Tibial nerve (tissue), 4 donors: ENCODE data around the gene GALNT11. TPM values are rescaled to one million over a fixed set of nuclear protein-coding genes. Genes with fewer than 3 reads are reported as not detected.

Source experiments
- DNase-seq, 2 donors: peaks; one replicate each; pipeline ENCODE4 v3.0.0-alpha.2; 2019; ENCODE audit warnings: low spot score in 2 of 2
- H3K27ac ChIP-seq, 4 donors: fragments of 200-600 bp; sonication (generic) in 3 of 4; one replicate each; pipeline ENCODE4 v1.5.1; 2017 to 2019; ENCODE audit warnings: mild to moderate bottlenecking in 1 of 4
- H3K27me3 ChIP-seq, 2 donors: fragments of 200-600 bp; sonication (generic) in 1 of 2; one replicate each; pipeline versions ENCODE4 v1.5.1 to v1.6.0; 2017 to 2019
- H3K36me3 ChIP-seq, 3 donors: fragments of 200-600 bp; sonication (generic); one replicate each; pipeline ENCODE4 v1.5.1; 2018 to 2019
- H3K4me1 ChIP-seq, 4 donors: fragments of 200-600 bp; sonication (generic) in 3 of 4; one replicate each; pipeline ENCODE4 v1.5.1; 2017 to 2019
- H3K4me3 ChIP-seq, 4 donors: fragments of 200-600 bp; sonication (generic) in 3 of 4; one replicate each; pipeline ENCODE4 v1.5.1; 2017 to 2019; ENCODE audit warnings: mild to moderate bottlenecking in 1 of 4, moderate library complexity in 1 of 4
- H3K9me3 ChIP-seq, 4 donors: fragments of 200-600 bp; sonication (generic) in 3 of 4; one replicate each; pipeline ENCODE4 v1.5.1; 2017 to 2019
- CTCF ChIP-seq, 5 experiments: fragments of 200-600 bp in 3 of 5; fragments of 450-650 bp in 2 of 5; sonication (generic) in 3 of 5; IDR thresholded peaks; one replicate each; pipeline ENCODE4 v1.5.1; 2016 to 2019; ENCODE audit warnings: antibody characterized with exemption in 5 of 5, mild to moderate bottlenecking in 3 of 5, moderate library complexity in 2 of 5
- EP300 ChIP-seq, 2 donors: sonication (generic); formaldehyde crosslinking; IDR thresholded peaks; one replicate each; pipeline ENCODE4 v1.6.1; 2017; ENCODE audit warnings: antibody characterized with exemption in 2 of 2, mild to moderate bottlenecking in 1 of 2
- POLR2A ChIP-seq, 2 donors: fragments of 450-650 bp; IDR thresholded peaks; one replicate each; pipeline ENCODE4 v1.6.1; 2017; ENCODE audit warnings: antibody characterized with exemption in 2 of 2, mild to moderate bottlenecking in 2 of 2, moderate library complexity in 2 of 2
- WGBS, 2 donors: methylation state at CpG; one replicate each; pipeline ENCODE4 v1.1.5; 2018; 5-methylcytosine and 5-hydroxymethylcytosine counted together
- total RNA-seq, 4 donors: library from RNA; depleted of rRNA; stranded (reverse); fragments of >200 nt; gene quantifications; one replicate each; pipeline ENCODE4 v1.1.0, GENCODE V29; 2016

GALNT11 gene
- total RNA-seq, 4 donors from 2014 or later: 27.9 to 45.7 (median 36.6) TPM

GRCh38 chr7:152132812-152133211, 107.3 kb downstream of the GALNT11 start:
- H3K9me3 ChIP-seq: no peaks in the 10 kb centered on the region
- no peak overlapping the region for H3K27ac ChIP-seq
- no peak for DNase-seq
- TF ChIP-seq CTCF (IDR thresholded peaks at IDR 0.05) (no peak), POLR2A (IDR thresholded peaks at IDR 0.05) (no peak), EP300 (IDR thresholded peaks at IDR 0.05) (no peak)
- peaks cover 0 to 55% (median 0%) of the 10 kb centered on the region in 3 donors for H3K36me3 ChIP-seq
- H3K4me3 ChIP-seq: no peak overlapping the region
- no peaks in the 10 kb centered on the region for H3K27me3 ChIP-seq
- H3K4me1 ChIP-seq: peaks cover 0 to 24% (median 3%) of the 10 kb centered on the region in 4 donors
- 85 to 86% methylated on average over 5 of the region's 5 CpGs for WGBS, 2 donors

- H3K27me3 ChIP-seq: no peaks in the 10 kb centered on the region
- H3K9me3 ChIP-seq: no peaks in the 10 kb centered on the region
- 93 to 94% methylated on average over 13 of the region's 13 CpGs for WGBS, 2 donors
- TF ChIP-seq EP300 (IDR thresholded peaks at IDR 0.05): no peak
- TF ChIP-seq POLR2A (IDR thresholded peaks at IDR 0.05): no peak
- TF ChIP-seq CTCF (IDR thresholded peaks at IDR 0.05): no peak
- no peak for DNase-seq
- peaks cover 0 to 26% (median 3%) of the 10 kb centered on the region in 4 donors for H3K4me1 ChIP-seq
- H3K4me3 ChIP-seq: no peak overlapping the region
- peaks cover 0 to 55% (median 3%) of the 10 kb centered on the region in 3 donors for H3K36me3 ChIP-seq
- H3K27ac ChIP-seq: no peak overlapping the region
Measured at GRCh38 chr7:152133804-152134203, 108.3 kb downstream of the GALNT11 start.

- peak overlapping the region in 3 of 4 donors; percentile 48 to 77 (median 72) for H3K27ac ChIP-seq
- WGBS, 2 donors: 41 to 42% methylated on average over 9 of the region's 9 CpGs
Measured at GRCh38 chr7:152136686-152137085, 111.2 kb downstream of the GALNT11 start.

GRCh38 chr7:152137476-152138025, 112.1 kb downstream of the GALNT11 start:
- DNase-seq: no peak
- peak overlapping the region in 2 of 4 donors; percentile 72 to 77 for H3K27ac ChIP-seq
- H3K9me3 ChIP-seq: no peaks in the 10 kb centered on the region
- 55% methylated on average over 7 of the region's 7 CpGs for WGBS, 2 donors
- TF ChIP-seq POLR2A (IDR thresholded peaks at IDR 0.05) (no peak), CTCF (IDR thresholded peaks at IDR 0.05) (no peak), EP300 (IDR thresholded peaks at IDR 0.05) (no peak)
- peaks cover 0 to 26% (median 3%) of the 10 kb centered on the region in 4 donors for H3K4me1 ChIP-seq
- no peaks in the 10 kb centered on the region for H3K27me3 ChIP-seq
- H3K36me3 ChIP-seq: peaks cover 0 to 64% (median 9%) of the 10 kb centered on the region in 3 donors
- no peak overlapping the region for H3K4me3 ChIP-seq

More at GRCh38 chr7:152136686-152137085, 111.2 kb downstream of the GALNT11 start:
- H3K9me3 ChIP-seq: no peaks in the 10 kb centered on the region
- peaks cover 0 to 64% (median 9%) of the 10 kb centered on the region in 3 donors for H3K36me3 ChIP-seq
- peak overlapping the region in 1 of 4 donors; percentile 6 for H3K4me3 ChIP-seq
- no peaks in the 10 kb centered on the region for H3K27me3 ChIP-seq
- no peak for DNase-seq
- TF ChIP-seq EP300 (IDR thresholded peaks at IDR 0.05) (peak in 1 of 2 donors; percentile 7), CTCF (IDR thresholded peaks at IDR 0.05) (no peak)
- peaks cover 0 to 26% (median 3%) of the 10 kb centered on the region in 4 donors for H3K4me1 ChIP-seq

GRCh38 chr7:152140067-152140466, 114.6 kb downstream of the GALNT11 start:
- Histone ChIP-seq H3K27me3 (no peaks in the 10 kb centered on the region), H3K9me3 (no peaks in the 10 kb centered on the region), H3K4me1 (peaks cover 0 to 27% (median 3%) of the 10 kb centered on the region in 4 donors), H3K27ac (no peak overlapping the region), H3K4me3 (no peak overlapping the region), H3K36me3 (peaks cover 0 to 73% (median 20%) of the 10 kb centered on the region in 3 donors)
- 86 to 92% methylated on average over 4 of the region's 4 CpGs for WGBS, 2 donors
- TF ChIP-seq CTCF (IDR thresholded peaks at IDR 0.05) (no peak), POLR2A (IDR thresholded peaks at IDR 0.05) (no peak), EP300 (IDR thresholded peaks at IDR 0.05) (no peak)
- DNase-seq: no peak
